ENCODE results near the gene MRPL45.

The MRPL45 gene

GRCh38 chr17:38325221-38325851 lies 28.4 kb downstream of the MRPL45 start:
- DNase-seq, result no peak

- DNase-seq, result no peak
Observed at GRCh38 chr17:38326996-38327792, 30.2 kb downstream of the MRPL45 start.

DNA sequence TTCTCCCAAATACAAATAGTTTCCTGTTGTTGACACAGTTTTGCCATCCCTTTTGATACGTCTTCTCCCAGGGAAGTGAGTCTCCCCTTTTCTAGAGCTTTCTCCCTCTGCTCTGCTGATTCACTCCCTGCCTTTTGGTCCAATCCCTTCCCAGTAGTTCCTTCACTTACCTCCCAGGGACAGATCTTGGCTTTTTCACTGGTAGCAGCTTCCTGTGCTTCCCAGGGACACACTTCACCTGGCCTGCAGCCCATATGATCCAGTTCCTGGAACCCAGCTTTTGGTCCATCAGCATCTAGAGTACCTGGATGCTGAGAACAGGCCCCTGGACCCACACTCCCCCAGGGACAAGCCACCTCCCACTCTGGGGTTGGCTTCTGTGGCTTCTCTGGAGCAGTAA lies 31.0 kb downstream of the MRPL45 start:
- no peak for DNase-seq

- no peak for DNase-seq
Observed at GRCh38 chr17:38328620-38329019, 31.7 kb downstream of the MRPL45 start.

- no peak for DNase-seq
Observed at GRCh38 chr17:38329284-38329683, 32.3 kb downstream of the MRPL45 start.

- DNase-seq, result no peak
Observed at GRCh38 chr17:38329808-38330730, 33.1 kb downstream of the MRPL45 start.

GRCh38 chr17:38330941-38331411 lies 34.0 kb downstream of the MRPL45 start:
- DNase-seq, result no peak

DNA sequence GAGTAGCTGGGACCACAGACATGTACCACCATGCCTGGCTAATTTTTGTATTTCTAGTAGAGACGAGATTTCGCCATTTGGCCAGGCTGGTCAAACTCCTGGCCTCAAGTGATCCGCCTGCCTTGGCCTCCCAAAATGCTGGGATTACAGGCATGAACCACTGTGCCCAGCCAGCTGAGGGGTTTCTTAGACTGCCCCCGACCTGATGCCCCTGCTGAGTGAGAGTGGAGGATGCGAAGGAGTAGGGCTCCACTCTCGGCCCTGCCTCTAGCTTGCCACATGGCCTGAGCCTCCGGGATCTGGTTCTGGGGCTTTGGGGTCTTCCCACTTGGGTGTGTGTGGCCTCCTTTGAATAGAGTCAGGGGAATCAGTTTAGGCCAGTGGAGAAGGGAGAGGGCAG lies 35.8 kb downstream of the MRPL45 start:
- no peak for DNase-seq

DNA sequence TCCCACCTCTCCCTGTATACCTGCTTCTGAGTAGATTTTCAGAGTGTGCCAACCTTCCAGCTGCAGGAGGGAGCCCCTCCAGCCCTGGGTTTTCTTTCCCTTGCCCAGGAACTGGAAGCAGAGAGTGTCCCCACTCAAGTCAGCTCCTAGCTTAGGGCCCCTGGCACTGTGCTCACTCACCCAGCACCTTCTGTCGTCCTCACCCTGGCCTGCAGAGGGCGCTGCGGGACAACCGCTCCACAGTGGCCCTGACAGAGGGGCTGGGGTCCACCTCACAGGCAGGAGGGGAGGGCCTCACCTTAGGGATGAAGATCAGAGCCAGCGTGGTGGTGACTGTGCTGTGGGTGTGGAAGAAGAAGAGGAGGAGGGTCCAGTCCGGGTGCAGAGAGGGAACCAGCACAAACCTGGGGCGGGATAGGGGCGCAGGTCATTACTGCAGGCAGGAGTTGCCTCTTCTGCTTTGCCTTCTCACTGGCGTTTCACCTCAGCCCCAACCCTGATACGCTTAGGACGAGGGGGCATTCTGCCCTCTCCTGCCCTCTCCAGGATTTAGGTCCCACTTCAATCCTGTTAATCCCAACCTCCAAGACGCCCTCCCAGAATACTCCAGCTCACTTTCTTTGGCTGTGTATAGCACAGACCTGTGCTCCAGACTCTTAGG lies 36.8 kb downstream of the MRPL45 start:
- peak; percentile 7 for DNase-seq

- no peak for DNase-seq
Observed at GRCh38 chr17:38334480-38335364, 37.8 kb downstream of the MRPL45 start.

- no peak for DNase-seq
Observed at GRCh38 chr17:38336838-38337237, 39.9 kb downstream of the MRPL45 start.

- peak; percentile 6 for DNase-seq
Observed at GRCh38 chr17:38338053-38338452, 41.1 kb downstream of the MRPL45 start.

DNA sequence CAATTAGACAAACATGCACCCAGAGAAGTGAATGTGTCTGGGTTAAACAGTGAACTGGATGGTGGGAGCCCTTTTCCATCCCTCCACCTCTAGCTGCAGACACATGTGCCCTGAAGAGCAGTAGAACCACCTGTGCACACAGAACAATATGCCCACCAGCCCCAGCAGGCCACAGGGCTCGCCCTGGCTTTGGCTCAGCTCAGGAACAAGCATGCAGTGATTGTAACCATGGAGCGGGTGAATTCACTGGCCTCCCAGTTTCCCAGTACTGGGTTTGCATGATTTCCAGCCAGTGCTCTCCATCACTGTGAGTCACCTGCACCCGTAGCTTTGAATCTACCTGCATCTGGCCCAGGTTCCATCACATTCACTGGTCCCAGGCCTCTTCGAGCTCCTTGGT lies 41.6 kb downstream of the MRPL45 start:
- no peak for DNase-seq

DNA sequence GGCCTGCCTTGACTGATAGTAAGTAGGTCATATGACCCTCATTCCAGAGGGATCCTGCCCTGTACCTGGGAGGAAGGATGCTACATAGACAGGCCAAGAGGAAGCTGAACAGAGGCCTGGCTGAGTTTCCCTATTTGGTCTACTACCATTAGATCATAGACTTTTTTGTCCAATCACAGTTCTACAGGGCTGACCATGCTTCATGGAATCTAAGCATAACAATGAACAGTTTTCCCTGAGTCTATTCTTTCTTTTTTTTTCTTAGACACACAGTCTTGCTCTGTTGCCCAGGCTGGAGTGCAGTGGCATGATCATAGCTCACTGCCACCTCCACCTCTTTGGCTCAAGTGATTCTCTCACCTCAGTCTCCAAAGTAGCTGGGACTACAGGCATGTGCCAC lies 42.9 kb downstream of the MRPL45 start:
- no peak for DNase-seq

GRCh38 chr17:38341035-38341721 lies 44.2 kb downstream of the MRPL45 start:
- DNase-seq, result peak; percentile 77

- DNase-seq, result no peak
Observed at GRCh38 chr17:38342886-38343607, 46.1 kb downstream of the MRPL45 start.

DNA sequence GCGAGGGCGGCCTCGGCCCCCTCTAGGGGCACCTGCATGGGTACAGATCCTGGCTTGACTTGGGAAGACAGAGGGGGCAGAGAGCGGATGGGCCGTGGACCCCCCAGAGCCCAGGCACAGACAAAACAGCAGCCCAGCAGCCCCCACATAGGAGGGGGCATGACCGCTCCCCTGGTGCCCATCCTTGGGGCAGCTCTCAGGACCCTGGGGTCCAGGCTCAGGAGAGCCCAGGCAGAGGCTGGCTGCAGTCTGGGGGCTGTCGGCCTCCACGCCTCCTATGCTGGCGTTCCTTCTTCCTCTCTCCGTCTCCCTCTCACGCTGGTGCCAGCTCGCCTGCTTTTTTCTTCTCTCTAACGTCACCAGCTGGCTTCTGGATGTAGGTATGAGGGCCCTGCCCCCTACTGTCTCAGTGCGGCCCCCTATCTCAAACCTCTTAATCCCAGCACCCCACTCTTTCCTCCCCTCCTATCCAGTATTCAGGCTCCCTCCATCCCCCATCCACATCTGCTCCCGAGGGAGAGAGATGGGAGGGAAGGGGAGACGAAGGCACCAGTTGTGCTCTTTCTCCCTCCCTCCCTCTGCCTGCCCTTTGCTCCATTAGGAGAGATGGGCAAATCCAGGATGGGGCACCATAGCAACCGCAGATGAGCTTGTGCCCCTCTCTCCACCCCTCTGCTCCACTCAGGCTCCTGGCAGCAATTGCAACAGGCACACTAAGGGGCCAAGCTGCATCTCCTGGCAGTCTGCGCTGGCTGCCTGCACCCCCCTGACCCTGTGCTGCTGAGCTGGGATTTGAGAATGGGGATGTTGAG lies 46.8 kb downstream of the MRPL45 start, which contains the start of gene GPR179:
Gene GPR179 (minus strand): TSS at position 349 of the 812 bp plus-strand sequence. CDS start 167 bp downstream, at position 182.
- DNase-seq, result peak; percentile 39

DNA sequence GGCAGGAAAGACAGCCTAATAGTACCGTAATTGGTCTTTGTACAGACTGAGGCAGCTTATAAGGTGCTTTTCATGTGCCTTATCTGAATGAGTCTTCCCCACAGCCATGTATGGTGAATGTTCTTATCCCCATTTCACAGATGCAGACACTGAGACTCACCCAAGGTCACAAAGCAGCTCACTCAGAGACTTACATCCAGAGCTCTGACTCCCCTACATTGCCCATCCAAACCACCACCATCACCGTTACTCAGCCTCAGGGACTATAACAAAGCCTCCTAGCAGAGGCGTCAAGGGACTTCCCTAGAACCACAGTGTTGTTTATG lies 47.4 kb downstream of the MRPL45 start:
- DNase-seq, result no peak

- no peak for DNase-seq
Observed at GRCh38 chr17:38345743-38346142, 48.8 kb downstream of the MRPL45 start.
